Hepatocyte (in vitro differentiated cells): ENCODE measurements around the gene MSANTD3.

Experiments used
- EZH2 ChIP-seq: fragments of 200-600 bp; sonication (generic); IDR thresholded peaks from 2 replicates; pipeline ENCODE4 v1.6.1; 2016; ENCODE audit warnings: antibody characterized with exemption, mild to moderate bottlenecking, borderline replicate concordance
- EZH2phosphoT487 ChIP-seq: fragments of 200-600 bp; sonication (generic); IDR thresholded peaks from one replicate; pipeline ENCODE4 v1.6.1; 2018; ENCODE audit warnings: antibody characterized with exemption, mild to moderate bottlenecking, low read depth, moderate library complexity; ENCODE audit not compliant: unreplicated experiment, severe bottlenecking
- TF ChIP-seq, protein P1 (sequence below): fragments of 200-600 bp; sonication (generic); IDR thresholded peaks from 2 replicates; pipeline ENCODE4 v1.5.1; 2016; ENCODE audit warnings: antibody characterized with exemption, mild to moderate bottlenecking; ENCODE audit not compliant: poor library complexity

DNA sequence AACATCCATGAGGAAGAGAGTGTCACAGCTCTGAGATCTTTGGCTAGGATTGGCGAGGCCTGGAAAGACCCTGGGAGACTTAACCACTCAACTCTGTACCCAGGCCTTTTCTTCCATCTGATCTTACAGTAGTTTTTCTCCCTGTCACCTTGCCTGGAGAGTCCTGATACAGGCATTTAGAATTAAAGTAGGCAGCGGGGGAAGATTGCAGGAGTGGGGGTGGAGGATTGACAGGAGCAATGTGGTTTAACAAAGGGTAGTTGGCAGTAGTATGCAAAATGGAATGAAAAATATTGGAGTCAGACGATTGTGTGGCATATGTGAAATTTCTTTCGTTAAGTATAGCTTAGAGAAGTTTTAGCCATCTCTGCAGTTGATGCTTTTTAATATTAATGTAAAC, 62.9 kb downstream of the MSANTD3 start:
- TF ChIP-seq EZH2phosphoT487 (no peak), EZH2 (no peak)
- TF ChIP-seq, protein P1, sequence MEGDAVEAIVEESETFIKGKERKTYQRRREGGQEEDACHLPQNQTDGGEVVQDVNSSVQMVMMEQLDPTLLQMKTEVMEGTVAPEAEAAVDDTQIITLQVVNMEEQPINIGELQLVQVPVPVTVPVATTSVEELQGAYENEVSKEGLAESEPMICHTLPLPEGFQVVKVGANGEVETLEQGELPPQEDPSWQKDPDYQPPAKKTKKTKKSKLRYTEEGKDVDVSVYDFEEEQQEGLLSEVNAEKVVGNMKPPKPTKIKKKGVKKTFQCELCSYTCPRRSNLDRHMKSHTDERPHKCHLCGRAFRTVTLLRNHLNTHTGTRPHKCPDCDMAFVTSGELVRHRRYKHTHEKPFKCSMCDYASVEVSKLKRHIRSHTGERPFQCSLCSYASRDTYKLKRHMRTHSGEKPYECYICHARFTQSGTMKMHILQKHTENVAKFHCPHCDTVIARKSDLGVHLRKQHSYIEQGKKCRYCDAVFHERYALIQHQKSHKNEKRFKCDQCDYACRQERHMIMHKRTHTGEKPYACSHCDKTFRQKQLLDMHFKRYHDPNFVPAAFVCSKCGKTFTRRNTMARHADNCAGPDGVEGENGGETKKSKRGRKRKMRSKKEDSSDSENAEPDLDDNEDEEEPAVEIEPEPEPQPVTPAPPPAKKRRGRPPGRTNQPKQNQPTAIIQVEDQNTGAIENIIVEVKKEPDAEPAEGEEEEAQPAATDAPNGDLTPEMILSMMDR, result no peak
